ENCODE measurements around the gene KLF17. TPM values are rescaled to one million over a fixed set of nuclear protein-coding genes. Genes with fewer than 3 reads are reported as not detected.

The KLF17 gene
- total RNA-seq, 2 experiments from 2014 or later = not detected

DNA sequence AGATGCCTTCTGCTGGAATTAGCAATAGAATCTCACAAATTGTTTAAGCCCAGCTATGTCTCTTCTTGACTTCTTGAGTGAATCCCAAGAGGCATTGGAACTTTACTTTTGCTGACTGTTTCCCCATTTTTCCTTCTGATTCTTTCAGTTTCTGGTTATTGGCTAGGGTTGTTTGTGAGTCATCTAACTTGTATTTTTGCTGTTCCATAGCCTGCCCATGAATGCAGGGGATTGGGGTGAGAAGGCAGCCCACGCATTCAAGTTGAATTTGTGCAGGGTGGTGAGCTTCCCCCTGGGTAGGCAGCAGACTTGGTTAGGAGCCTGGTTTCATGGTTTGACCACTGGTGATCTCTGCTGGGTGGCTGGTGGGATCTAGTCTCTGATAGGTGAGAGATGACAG is 10.4 kb upstream of the KLF17 start:
- H3K27me3 Mint-ChIP-seq = peaks cover 14% of the 10 kb centered on the region
- no peaks in the 10 kb centered on the region for H3K9me3 Mint-ChIP-seq
- no peaks in the 10 kb centered on the region for H3K36me3 Mint-ChIP-seq (ENCODE audit: low read depth)
- intact Hi-C loops (cut with micrococcal nuclease) = no loop called here
- no peak overlapping the region for H3K27ac Mint-ChIP-seq
- CTCF ChIA-PET = no interaction called here
- no peak for ATAC-seq
- H3K4me3 Mint-ChIP-seq = no peak overlapping the region
- H3K4me1 Mint-ChIP-seq (ENCODE audit: low read depth) = no peaks in the 10 kb centered on the region
- TF ChIP-seq, protein P1, sequence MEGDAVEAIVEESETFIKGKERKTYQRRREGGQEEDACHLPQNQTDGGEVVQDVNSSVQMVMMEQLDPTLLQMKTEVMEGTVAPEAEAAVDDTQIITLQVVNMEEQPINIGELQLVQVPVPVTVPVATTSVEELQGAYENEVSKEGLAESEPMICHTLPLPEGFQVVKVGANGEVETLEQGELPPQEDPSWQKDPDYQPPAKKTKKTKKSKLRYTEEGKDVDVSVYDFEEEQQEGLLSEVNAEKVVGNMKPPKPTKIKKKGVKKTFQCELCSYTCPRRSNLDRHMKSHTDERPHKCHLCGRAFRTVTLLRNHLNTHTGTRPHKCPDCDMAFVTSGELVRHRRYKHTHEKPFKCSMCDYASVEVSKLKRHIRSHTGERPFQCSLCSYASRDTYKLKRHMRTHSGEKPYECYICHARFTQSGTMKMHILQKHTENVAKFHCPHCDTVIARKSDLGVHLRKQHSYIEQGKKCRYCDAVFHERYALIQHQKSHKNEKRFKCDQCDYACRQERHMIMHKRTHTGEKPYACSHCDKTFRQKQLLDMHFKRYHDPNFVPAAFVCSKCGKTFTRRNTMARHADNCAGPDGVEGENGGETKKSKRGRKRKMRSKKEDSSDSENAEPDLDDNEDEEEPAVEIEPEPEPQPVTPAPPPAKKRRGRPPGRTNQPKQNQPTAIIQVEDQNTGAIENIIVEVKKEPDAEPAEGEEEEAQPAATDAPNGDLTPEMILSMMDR (IDR thresholded peaks at IDR 0.05) = no peak
- POLR2A ChIA-PET = no interaction called here
- no peak for DNase-seq

DNA sequence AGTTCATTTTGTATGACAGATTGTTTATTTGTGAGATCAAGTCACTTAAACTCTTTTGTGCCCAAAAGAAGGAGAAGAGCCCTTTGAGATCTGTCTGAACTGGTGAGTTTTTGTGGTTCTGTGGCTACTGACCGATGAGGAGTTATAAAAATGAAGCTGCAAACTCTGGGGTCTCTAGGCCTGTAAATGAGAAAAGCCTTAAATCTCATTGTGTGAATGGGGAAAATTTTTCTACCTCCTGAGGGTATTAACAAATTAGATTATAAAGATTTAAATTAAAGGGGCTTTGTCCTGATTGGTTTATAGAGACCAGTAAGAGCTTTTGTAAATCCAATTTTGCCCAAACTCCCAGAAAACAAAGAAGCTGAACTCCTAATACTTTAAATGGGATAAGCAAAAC is 9.7 kb upstream of the KLF17 start:
- Mint-ChIP-seq H3K27ac (no peak overlapping the region), H3K27me3 (peaks cover 14% of the 10 kb centered on the region), H3K4me3 (no peak overlapping the region), H3K9me3 (no peaks in the 10 kb centered on the region), H3K36me3 (ENCODE audit: low read depth) (no peaks in the 10 kb centered on the region), H3K4me1 (ENCODE audit: low read depth) (no peaks in the 10 kb centered on the region)
- ChIA-PET POLR2A (no interaction called here), CTCF (interaction anchor here (1.0 kb wide), 1 partner anchor 463 kb away, joined by 3 read pairs; no protein-coding TSS in a partner anchor)
- TF ChIP-seq, protein P1 (IDR thresholded peaks at IDR 0.05) = no peak
- no peak for DNase-seq
- ATAC-seq = no peak
- intact Hi-C loops (cut with micrococcal nuclease) = no loop called here

DNA sequence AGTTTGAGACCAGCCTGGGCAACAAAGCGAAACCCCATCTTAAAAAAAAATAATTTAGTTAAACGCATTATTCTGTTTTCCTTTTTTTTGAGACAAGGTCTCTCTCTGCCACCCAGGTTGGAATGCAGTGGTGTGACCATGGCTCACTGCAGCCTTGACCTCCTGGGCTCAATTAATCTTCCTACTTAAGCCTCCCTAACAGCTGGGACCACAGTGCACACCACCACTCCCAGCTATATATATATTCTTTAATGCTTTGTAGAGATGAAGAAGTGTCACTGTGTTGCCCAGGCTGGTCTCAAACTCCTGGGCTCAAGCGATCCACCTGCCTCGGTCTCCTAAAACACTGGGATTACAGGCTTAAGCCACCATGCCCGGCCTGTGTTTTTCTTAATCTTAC is 7.7 kb upstream of the KLF17 start:
- no peak overlapping the region for H3K27ac Mint-ChIP-seq
- CTCF ChIA-PET = no interaction called here

DNA sequence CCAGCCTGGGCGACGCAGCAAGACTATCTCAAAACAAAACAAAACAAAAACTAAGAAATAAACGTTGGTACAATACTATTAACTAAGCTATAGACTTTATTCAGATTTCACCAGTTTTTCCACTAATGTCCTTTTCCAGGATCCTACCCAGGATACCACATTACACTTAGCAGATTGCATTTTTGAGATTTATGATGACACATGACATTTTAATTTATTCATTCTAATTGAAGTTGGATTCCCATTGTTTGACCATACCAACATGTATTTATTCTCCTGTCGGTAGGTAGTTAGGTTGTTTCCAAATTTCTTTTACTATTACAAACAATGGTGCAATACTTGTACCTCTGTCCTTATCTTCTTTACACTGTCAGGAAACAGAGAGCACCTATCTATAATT is 6.8 kb upstream of the KLF17 start:
- ChIA-PET CTCF (no interaction called here), POLR2A (no interaction called here)
- Mint-ChIP-seq H3K27me3 (peaks cover 6% of the 10 kb centered on the region), H3K9me3 (no peaks in the 10 kb centered on the region), H3K4me1 (ENCODE audit: low read depth) (no peaks in the 10 kb centered on the region), H3K36me3 (ENCODE audit: low read depth) (no peaks in the 10 kb centered on the region), H3K27ac (no peak overlapping the region), H3K4me3 (no peak overlapping the region)
- intact Hi-C loops (cut with micrococcal nuclease) = no loop called here
- TF ChIP-seq, protein P1 (IDR thresholded peaks at IDR 0.05) = no peak
- DNase-seq (no peak), ATAC-seq (no peak)

More for the DNA sequence above, 7.7 kb upstream of the KLF17 start:
- Mint-ChIP-seq H3K4me3 (no peak overlapping the region), H3K27me3 (peaks cover 12% of the 10 kb centered on the region), H3K4me1 (ENCODE audit: low read depth) (no peaks in the 10 kb centered on the region), H3K9me3 (no peaks in the 10 kb centered on the region), H3K36me3 (ENCODE audit: low read depth) (no peaks in the 10 kb centered on the region)
- TF ChIP-seq, protein P1 (IDR thresholded peaks at IDR 0.05) = no peak
- POLR2A ChIA-PET = no interaction called here
- ATAC-seq (no peak), DNase-seq (no peak)
- intact Hi-C loops (cut with micrococcal nuclease) = no loop called here

DNA sequence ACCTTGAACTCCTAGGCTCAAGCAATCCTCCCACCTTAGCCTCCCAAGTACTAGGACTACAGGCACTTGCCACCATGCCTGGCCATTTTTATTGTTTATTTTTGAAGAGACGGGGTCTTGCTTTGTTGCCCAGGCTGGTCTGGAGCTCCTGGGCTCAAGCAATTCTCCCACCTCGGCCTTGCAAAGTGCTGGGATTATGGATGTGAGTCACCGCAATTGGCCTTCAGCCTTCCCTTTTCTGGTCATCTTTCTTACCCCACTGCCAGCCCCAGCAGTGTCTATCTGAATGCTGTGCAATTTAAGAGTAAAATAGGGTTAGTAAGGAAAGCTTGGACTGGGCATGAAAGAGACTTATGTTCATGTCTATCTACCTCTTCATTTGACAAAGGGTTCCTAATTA is 6.1 kb upstream of the KLF17 start:
- no peak overlapping the region for H3K4me3 Mint-ChIP-seq
- peaks cover 5% of the 10 kb centered on the region for H3K27me3 Mint-ChIP-seq
- ChIA-PET CTCF (no interaction called here), POLR2A (interaction anchor here (0.6 kb wide), 1 partner anchor 1058 kb away, joined by 3 read pairs; no protein-coding TSS in a partner anchor)
- intact Hi-C loops (cut with micrococcal nuclease) = no loop called here
- H3K4me1 Mint-ChIP-seq (ENCODE audit: low read depth) = no peaks in the 10 kb centered on the region
- TF ChIP-seq, protein P1 (IDR thresholded peaks at IDR 0.05) = no peak
- H3K36me3 Mint-ChIP-seq (ENCODE audit: low read depth) = no peaks in the 10 kb centered on the region
- no peak overlapping the region for H3K27ac Mint-ChIP-seq
- no peak for DNase-seq
- no peaks in the 10 kb centered on the region for H3K9me3 Mint-ChIP-seq
- ATAC-seq = no peak

Data from activated CD8-positive, alpha-beta T cell treated with anti-CD3 and anti-CD28 coated beads for 36 hours (primary cell).